H1 (cell line): ENCODE data around the gene FCGBP.

Experiments used
- CHD1 ChIP-seq: IDR thresholded peaks from 2 replicates; pipeline ENCODE4 v1.6.1; 2012; ENCODE audit warnings: low read depth, low read length, improper control_type of control experiment
- CHD2 ChIP-seq: IDR thresholded peaks from 2 replicates; pipeline ENCODE4 v1.6.1; 2012; ENCODE audit warnings: low read length, improper control_type of control experiment
- CTCF ChIP-seq, 3 experiments: IDR thresholded peaks; 1 replicate in 2 of 3; 2 replicates in 1 of 3; pipeline versions ENCODE4 v1.5.1 to v1.6.1; 2011; ENCODE audit warnings: low read length in 3 of 3, mild to moderate bottlenecking in 3 of 3, inconsistent platforms in 2 of 3, low read depth in 1 of 3, moderate library complexity in 1 of 3; ENCODE audit not compliant: insufficient read depth in 1 of 3; ENCODE audit errors: control extremely low read depth in 1 of 3
- EP300 ChIP-seq, 2 experiments: IDR thresholded peaks; 1 replicate in 1 of 2; 2 replicates in 1 of 2; pipeline ENCODE4 v1.6.1; 2011 to 2012; ENCODE audit warnings: low read depth in 2 of 2, low read length in 2 of 2, mild to moderate bottlenecking in 2 of 2, borderline replicate concordance in 1 of 2, inconsistent platforms in 1 of 2, moderate library complexity in 1 of 2
- EZH2 ChIP-seq: fragments of 200-600 bp; sonication (generic); IDR thresholded peaks from 2 replicates; pipeline ENCODE4 v1.7.1; 2012; ENCODE audit warnings: low read depth, mild to moderate bottlenecking, moderate library complexity, low read length, inconsistent platforms; ENCODE audit not compliant: severe bottlenecking
- JUN ChIP-seq: IDR thresholded peaks from 2 replicates; pipeline ENCODE4 v1.6.1; 2011; ENCODE audit warnings: low read depth, mild to moderate bottlenecking, improper control_type of control experiment, low read length
- JUND ChIP-seq: IDR thresholded peaks from 2 replicates; pipeline ENCODE4 v1.6.1; 2011; ENCODE audit warnings: mild to moderate bottlenecking, improper control_type of control experiment, low read length
- POLR2A ChIP-seq, 2 experiments: IDR thresholded peaks; 1 replicate in 1 of 2; 2 replicates in 1 of 2; pipeline ENCODE4 v1.6.1; 2011; ENCODE audit warnings: low read depth in 2 of 2, low read length in 2 of 2, mild to moderate bottlenecking in 2 of 2; ENCODE audit errors: control extremely low read depth in 1 of 2
- SIN3A ChIP-seq, 2 experiments: IDR thresholded peaks in 1 of 2; conservative IDR thresholded peaks in 1 of 2; 2 replicates each; pipeline ENCODE4 v1.6.1; 2011 to 2012; ENCODE audit warnings: low read length in 2 of 2, improper control_type of control experiment in 1 of 2, low read depth in 1 of 2, mild to moderate bottlenecking in 1 of 2
- SP1 ChIP-seq: IDR thresholded peaks from 2 replicates; pipeline ENCODE4 v1.6.1; 2011; ENCODE audit warnings: low read depth, low read length
- TBP ChIP-seq: IDR thresholded peaks from 2 replicates; pipeline ENCODE4 v1.6.1; 2011; ENCODE audit warnings: low read depth, low read length, improper control_type of control experiment

- TF ChIP-seq SP1 = no peak
- no peak for TF ChIP-seq CTCF (IDR thresholded peaks at IDR 0.05; ENCODE audit: control extremely low read depth in 1 of 3, insufficient read depth in 1 of 3, low read depth in 1 of 3, low read length in 3 of 3)
- TF ChIP-seq POLR2A (IDR thresholded peaks at IDR 0.05; ENCODE audit: control extremely low read depth in 1 of 2, low read depth in 2 of 2, low read length in 2 of 2) = no peak
- no peak for TF ChIP-seq JUN
- no peak for TF ChIP-seq SIN3A (conservative IDR thresholded peaks at IDR 0.05 in 1 of 2, IDR thresholded peaks at IDR 0.05 in 1 of 2; ENCODE audit: low read depth in 1 of 2, low read length in 2 of 2)
- no peak for TF ChIP-seq CHD2
- TF ChIP-seq JUND = no peak
- TF ChIP-seq EP300 (IDR thresholded peaks at IDR 0.05; ENCODE audit: borderline replicate concordance in 1 of 2, low read depth in 2 of 2, low read length in 2 of 2) = no peak
- TF ChIP-seq EZH2 = no peak
- no peak for TF ChIP-seq TBP
- TF ChIP-seq CHD1 = no peak
These were observed 8.2 kb downstream of the FCGBP start for GRCh38 chr19:39926170-39926760.
